H9 (cell line): ENCODE data around the gene DGLUCY. TPM values are rescaled to one million over a fixed set of nuclear protein-coding genes. Genes with fewer than 3 reads are reported as not detected.

Experiments
- DNase-seq: peaks from one replicate; pipeline ENCODE4 v3.0.0-alpha.2; 2017
- H2AFZ ChIP-seq: one replicate; pipeline ENCODE4 v1.6.1; 2013; ENCODE audit warnings: mild to moderate bottlenecking, low read length, control low read depth, moderate library complexity
- H2AK5ac ChIP-seq: 2 replicates; pipeline ENCODE4 v1.6.1; 2013; ENCODE audit warnings: low read length, control low read depth, mixed read lengths; ENCODE audit not compliant: insufficient read length
- H2BK120ac ChIP-seq: one replicate; pipeline ENCODE4 v1.6.1; 2013; ENCODE audit warnings: low read depth, mild to moderate bottlenecking, low read length, control low read depth, inconsistent platforms; ENCODE audit not compliant: poor library complexity, severe bottlenecking
- H2BK12ac ChIP-seq: 2 replicates; pipeline ENCODE4 v1.6.1; 2013; ENCODE audit warnings: low read length, control low read depth, mixed read lengths, low read depth; ENCODE audit not compliant: insufficient read length
- H2BK15ac ChIP-seq: 2 replicates; pipeline ENCODE4 v1.6.1; 2013; ENCODE audit warnings: low read depth, low read length, control low read depth
- H2BK20ac ChIP-seq: one replicate; pipeline ENCODE4 v1.6.1; 2013; ENCODE audit warnings: low read depth, mild to moderate bottlenecking, low read length, control low read depth, inconsistent platforms; ENCODE audit not compliant: poor library complexity, severe bottlenecking
- H2BK5ac ChIP-seq: 2 replicates; pipeline ENCODE4 v1.6.1; 2013; ENCODE audit warnings: low read length, control low read depth, mixed read lengths; ENCODE audit not compliant: insufficient read length
- H3K14ac ChIP-seq: 2 replicates; pipeline ENCODE4 v1.6.1; 2013; ENCODE audit warnings: low read length, control low read depth; ENCODE audit not compliant: insufficient read depth
- H3K18ac ChIP-seq: 2 replicates; pipeline ENCODE4 v1.6.1; 2013; ENCODE audit warnings: low read depth, mild to moderate bottlenecking, mixed read lengths, low read length, control low read depth; ENCODE audit not compliant: insufficient read length
- H3K23ac ChIP-seq: 2 replicates; pipeline ENCODE4 v1.6.1; 2013; ENCODE audit warnings: low read length, control low read depth, mixed read lengths, low read depth; ENCODE audit not compliant: insufficient read length
- H3K23me2 ChIP-seq: 2 replicates; pipeline ENCODE4 v1.6.1; 2013; ENCODE audit warnings: low read depth, mild to moderate bottlenecking, mixed read lengths, low read length, control low read depth; ENCODE audit not compliant: insufficient read length, poor library complexity, severe bottlenecking
- H3K27ac ChIP-seq: 2 replicates; pipeline ENCODE4 v1.5.1; 2013; ENCODE audit warnings: low read length, control low read depth, mixed read lengths, low read depth; ENCODE audit not compliant: insufficient read length
- H3K27me3 ChIP-seq: 2 replicates; pipeline ENCODE4 v1.6.1; 2013; ENCODE audit warnings: low read length, control low read depth, inconsistent platforms; ENCODE audit not compliant: insufficient read depth
- H3K4ac ChIP-seq: 2 replicates; pipeline ENCODE4 v1.6.1; 2013; ENCODE audit warnings: low read depth, mild to moderate bottlenecking, control low read depth, inconsistent platforms, low read length, moderate library complexity
- H3K4me1 ChIP-seq: 2 replicates; pipeline ENCODE4 v1.6.1; 2013; ENCODE audit warnings: low read length, control low read depth, inconsistent platforms; ENCODE audit not compliant: insufficient read depth
- H3K4me2 ChIP-seq: 2 replicates; pipeline ENCODE4 v1.6.1; 2013; ENCODE audit warnings: low read length, control low read depth, mixed read lengths; ENCODE audit not compliant: insufficient read length, insufficient read depth
- H3K56ac ChIP-seq: 2 replicates; pipeline ENCODE4 v1.6.1; 2013; ENCODE audit warnings: low read depth, mild to moderate bottlenecking, mixed read lengths, low read length, control low read depth; ENCODE audit not compliant: insufficient read length
- H3K79me1 ChIP-seq: 2 replicates; pipeline ENCODE4 v1.6.1; 2013; ENCODE audit warnings: low read depth, mild to moderate bottlenecking, moderate library complexity, low read length, control low read depth, inconsistent platforms; ENCODE audit not compliant: insufficient read depth, poor library complexity, severe bottlenecking
- H3K79me2 ChIP-seq: 2 replicates; pipeline ENCODE4 v1.6.1; 2013; ENCODE audit warnings: low read length, control low read depth, inconsistent platforms; ENCODE audit not compliant: insufficient read depth
- H3K9ac ChIP-seq: 2 replicates; pipeline ENCODE4 v1.6.1; 2013; ENCODE audit warnings: low read length, control low read depth, mixed read lengths; ENCODE audit not compliant: insufficient read length; ENCODE audit errors: extremely low read depth
- H3K9me3 ChIP-seq: one replicate; pipeline ENCODE4 v1.6.1; 2013; ENCODE audit warnings: low read depth, low read length, inconsistent platforms; ENCODE audit not compliant: control insufficient read depth
- H3T11ph ChIP-seq: one replicate; pipeline ENCODE4 v1.6.1; 2013; ENCODE audit warnings: mild to moderate bottlenecking, low read length, control low read depth, inconsistent platforms
- H4K20me1 ChIP-seq: one replicate; pipeline ENCODE4 v1.6.1; 2013; ENCODE audit not compliant: control insufficient read depth, insufficient read length, insufficient read depth
- H4K5ac ChIP-seq: 2 replicates; pipeline ENCODE4 v1.6.1; 2013; ENCODE audit warnings: low read depth, mild to moderate bottlenecking, mixed read lengths, low read length, control low read depth; ENCODE audit not compliant: insufficient read length
- H4K8ac ChIP-seq: replicated peaks from 2 replicates; pipeline ENCODE4 v1.6.1; 2013; ENCODE audit warnings: low read length, control low read depth, mixed read lengths, low read depth; ENCODE audit not compliant: insufficient read length
- H4K91ac ChIP-seq: 2 replicates; pipeline ENCODE4 v1.6.1; 2013; ENCODE audit warnings: low read depth, mild to moderate bottlenecking, moderate library complexity, mixed read lengths, low read length, control low read depth; ENCODE audit not compliant: insufficient read length
- H3K27ac Mint-ChIP-seq, 3 experiments: 2 replicates in 2 of 3; 3 replicates in 1 of 3; pipeline ENCODE4 v1.8.0; 2020 to 2021; ENCODE audit warnings: mixed read lengths in 3 of 3, mild to moderate bottlenecking in 1 of 3, moderate library complexity in 1 of 3
- H3K27me3 Mint-ChIP-seq: 2 replicates; pipeline ENCODE4 v1.8.0; 2021; ENCODE audit warnings: low read depth, mild to moderate bottlenecking, moderate library complexity, mixed read lengths
- H3K36me3 Mint-ChIP-seq, 3 experiments: 2 replicates in 2 of 3; 3 replicates in 1 of 3; pipeline ENCODE4 v1.8.0; 2020 to 2021; ENCODE audit warnings: low read depth in 3 of 3, mixed read lengths in 3 of 3; ENCODE audit not compliant: insufficient read depth in 1 of 3
- H3K4me1 Mint-ChIP-seq, 2 experiments: 2 replicates each; pipeline ENCODE4 v1.8.0; 2020; ENCODE audit warnings: mixed read lengths in 2 of 2
- H3K4me3 Mint-ChIP-seq, 2 experiments: 2 replicates in 1 of 2; 3 replicates in 1 of 2; pipeline ENCODE4 v1.8.0; 2020 to 2021; ENCODE audit warnings: mild to moderate bottlenecking in 2 of 2, mixed read lengths in 2 of 2, moderate library complexity in 1 of 2
- H3K9me3 Mint-ChIP-seq, 2 experiments: 2 replicates in 1 of 2; 3 replicates in 1 of 2; pipeline ENCODE4 v1.8.0; 2020; ENCODE audit warnings: mild to moderate bottlenecking in 2 of 2, mixed read lengths in 2 of 2, moderate library complexity in 1 of 2
- WGBS: extraction: QIAGEN DNeasy Blood & Tissue Kit; methylation state at CpG from one replicate; pipeline ENCODE4 v1.1.7; 2013; ENCODE audit warnings: missing lambda C conversion rate, low lambda C conversion rate, mixed read lengths; ENCODE audit not compliant: insufficient read length; ENCODE audit errors: extremely low coverage; 5-methylcytosine and 5-hydroxymethylcytosine counted together
- total RNA-seq: library from RNA; stranded (reverse); gene quantifications from 2 replicates; pipeline ENCODE4 v1.2.1, GENCODE V29; 2021
- TF ChIP-seq, protein P1 (sequence below): fragments of 200-600 bp; sonication (generic); conservative IDR thresholded peaks from 3 replicates; pipeline ENCODE4 v1.8.0; 2021; ENCODE audit warnings: antibody characterized with exemption, mild to moderate bottlenecking

The DGLUCY gene
- total RNA-seq, 1 experiment from 2014 or later = 29.6 TPM

DNA sequence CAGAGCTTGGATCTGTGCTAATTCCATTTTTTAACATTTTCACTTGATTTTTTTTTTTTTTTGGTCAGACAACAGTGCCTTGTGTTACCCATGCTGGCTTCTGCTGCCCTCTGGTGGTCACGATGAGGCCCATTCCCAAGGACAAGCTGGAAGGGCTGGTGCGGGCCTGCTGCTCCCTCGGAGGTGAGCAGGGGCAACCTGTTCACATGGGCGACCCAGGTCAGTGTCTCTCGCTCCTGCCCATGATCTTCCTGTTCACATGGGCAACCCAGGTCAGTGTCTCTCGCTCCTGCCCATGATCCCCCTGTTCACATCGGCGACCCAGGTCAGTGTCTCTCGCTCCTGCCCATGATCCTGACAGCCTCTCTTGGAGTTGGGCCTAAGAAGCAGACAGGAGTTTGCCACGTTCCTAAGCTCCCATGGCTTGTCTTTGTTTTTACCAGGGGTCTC, 59.4 kb downstream of the DGLUCY start:
- Mint-ChIP-seq H3K27me3 (no peaks in the 10 kb centered on the region), H3K4me1 (peaks cover 0 to 2% of the 10 kb centered on the region in 2 experiments; a peak in 1 of 4 replicates), H3K9me3 (peaks cover 0 to 2% of the 10 kb centered on the region in 2 experiments; a peak in 1 of 5 replicates), H3K36me3 (peaks cover 2 to 25% (median 20%) of the 10 kb centered on the region in 3 experiments; a peak in 5 of 7 replicates), H3K27ac (peak overlapping the region in 2 of 3 experiments; percentile 47 to 84; a peak in 4 of 7 replicates), H3K4me3 (no peak overlapping the region)
- Histone ChIP-seq H3K4me2 (no peak overlapping the region), H3K23ac (no peak overlapping the region), H3K79me1 (no peaks in the 10 kb centered on the region), H3K4me1 (no peaks in the 10 kb centered on the region), H3K9ac (no peak overlapping the region), H4K20me1 (no peaks in the 10 kb centered on the region), H3K14ac (no peak overlapping the region), H2AK5ac (no peak overlapping the region), H3K27me3 (no peaks in the 10 kb centered on the region), H4K5ac (no peak overlapping the region), H3K9me3 (no peaks in the 10 kb centered on the region), H3K56ac (no peak overlapping the region), H2BK15ac (no peak overlapping the region), H3K4ac (no peak overlapping the region), H2AFZ (no peak overlapping the region), H2BK5ac (no peak overlapping the region), H4K91ac (no peak overlapping the region), H3K27ac (no peak overlapping the region), H2BK12ac (no peak overlapping the region), H3K23me2 (no peaks in the 10 kb centered on the region), H4K8ac (no peak overlapping the region), H3T11ph (no peak overlapping the region), H2BK120ac (no peak overlapping the region), H2BK20ac (no peak overlapping the region), H3K79me2 (no peaks in the 10 kb centered on the region), H3K18ac (no peak overlapping the region)
- peak; percentile 89 for DNase-seq
- WGBS = no CpG with 5 or more reads among the region's 10 CpGs
- TF ChIP-seq, protein P1, sequence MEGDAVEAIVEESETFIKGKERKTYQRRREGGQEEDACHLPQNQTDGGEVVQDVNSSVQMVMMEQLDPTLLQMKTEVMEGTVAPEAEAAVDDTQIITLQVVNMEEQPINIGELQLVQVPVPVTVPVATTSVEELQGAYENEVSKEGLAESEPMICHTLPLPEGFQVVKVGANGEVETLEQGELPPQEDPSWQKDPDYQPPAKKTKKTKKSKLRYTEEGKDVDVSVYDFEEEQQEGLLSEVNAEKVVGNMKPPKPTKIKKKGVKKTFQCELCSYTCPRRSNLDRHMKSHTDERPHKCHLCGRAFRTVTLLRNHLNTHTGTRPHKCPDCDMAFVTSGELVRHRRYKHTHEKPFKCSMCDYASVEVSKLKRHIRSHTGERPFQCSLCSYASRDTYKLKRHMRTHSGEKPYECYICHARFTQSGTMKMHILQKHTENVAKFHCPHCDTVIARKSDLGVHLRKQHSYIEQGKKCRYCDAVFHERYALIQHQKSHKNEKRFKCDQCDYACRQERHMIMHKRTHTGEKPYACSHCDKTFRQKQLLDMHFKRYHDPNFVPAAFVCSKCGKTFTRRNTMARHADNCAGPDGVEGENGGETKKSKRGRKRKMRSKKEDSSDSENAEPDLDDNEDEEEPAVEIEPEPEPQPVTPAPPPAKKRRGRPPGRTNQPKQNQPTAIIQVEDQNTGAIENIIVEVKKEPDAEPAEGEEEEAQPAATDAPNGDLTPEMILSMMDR = peak; percentile 95
